Measurements from ENCODE around the gene PRM3. TPM values are rescaled to one million over a fixed set of nuclear protein-coding genes. Genes with fewer than 3 reads are reported as not detected.

The PRM3 gene
- total RNA-seq (2021): not detected in 2 replicates
- long read RNA-seq: 0 reads

GRCh38 chr16:11272921-11273720 lies at the start of gene PRM3:
Gene PRM3 (minus strand): TSS chr16:11273629. CDS start chr16:11273595, 34 bp downstream.
- H3K36me3 Mint-ChIP-seq (ENCODE audit: insufficient read depth in 1 of 3, low read depth in 3 of 3): no peaks in the 10 kb centered on the region
- Histone ChIP-seq H2AFZ (ENCODE audit: low read length) (no peak within 1 kb of the TSS), H2BK12ac (ENCODE audit: insufficient read length, low read depth, low read length) (no peak within 1 kb of the TSS), H4K8ac (replicated peaks; ENCODE audit: insufficient read length, low read depth, low read length) (no peak within 1 kb of the TSS), H3K23ac (ENCODE audit: insufficient read length, low read depth, low read length) (no peak within 1 kb of the TSS), H3K4me1 (ENCODE audit: insufficient read depth, low read length) (no peaks in the 10 kb centered on the region), H4K20me1 (ENCODE audit: control insufficient read depth, insufficient read depth, insufficient read length) (no peaks in the 10 kb centered on the region), H2AK5ac (ENCODE audit: insufficient read length, low read length) (no peak within 1 kb of the TSS), H3K27ac (ENCODE audit: insufficient read length, low read depth, low read length) (no peak within 1 kb of the TSS), H2BK120ac (ENCODE audit: low read depth, low read length, poor library complexity, severe bottlenecking) (no peak within 1 kb of the TSS), H3K23me2 (ENCODE audit: insufficient read length, low read depth, low read length, poor library complexity, severe bottlenecking) (no peaks in the 10 kb centered on the region), H3K79me1 (ENCODE audit: insufficient read depth, low read depth, low read length, poor library complexity, severe bottlenecking) (no peaks in the 10 kb centered on the region), H3K4me2 (ENCODE audit: insufficient read depth, insufficient read length, low read length) (no peak within 1 kb of the TSS), H3K4ac (ENCODE audit: low read depth, low read length) (no peak within 1 kb of the TSS), H3K9me3 (ENCODE audit: control insufficient read depth, low read depth, low read length) (no peaks in the 10 kb centered on the region), H3K27me3 (ENCODE audit: insufficient read depth, low read length) (no peaks in the 10 kb centered on the region), H2BK5ac (ENCODE audit: insufficient read length, low read length) (no peak within 1 kb of the TSS), H3K79me2 (ENCODE audit: insufficient read depth, low read length) (no peaks in the 10 kb centered on the region), H3K14ac (ENCODE audit: insufficient read depth, low read length) (no peak within 1 kb of the TSS), H3K56ac (ENCODE audit: insufficient read length, low read depth, low read length) (no peak within 1 kb of the TSS), H3K9ac (ENCODE audit: extremely low read depth, insufficient read length, low read length) (no peak within 1 kb of the TSS), H4K91ac (ENCODE audit: insufficient read length, low read depth, low read length) (no peak within 1 kb of the TSS), H2BK15ac (ENCODE audit: low read depth, low read length) (no peak within 1 kb of the TSS; the same call in 1 of the 2 replicates), H4K5ac (ENCODE audit: insufficient read length, low read depth, low read length) (no peak within 1 kb of the TSS), H3T11ph (ENCODE audit: low read length) (no peak within 1 kb of the TSS), H2BK20ac (ENCODE audit: low read depth, low read length, poor library complexity, severe bottlenecking) (no peak within 1 kb of the TSS), H3K18ac (ENCODE audit: insufficient read length, low read depth, low read length) (peak within 1 kb of the TSS; percentile 5)
- DNase-seq: no peak
- no peak for TF ChIP-seq CTCF (conservative IDR thresholded peaks at IDR 0.05)
- no CpG with 5 or more reads among the region's 30 CpGs for WGBS (ENCODE audit: extremely low coverage, insufficient read length, low lambda C conversion rate)
- H3K4me3 Mint-ChIP-seq: no peak within 1 kb of the TSS
- peak within 1 kb of the TSS in 1 of 3 experiments; percentile 11; a peak in 2 of 7 replicates for H3K27ac Mint-ChIP-seq
- H3K27me3 Mint-ChIP-seq (ENCODE audit: low read depth): peaks cover 2% of the 10 kb centered on the region
- H3K4me1 Mint-ChIP-seq: peaks cover 6 to 10% of the 10 kb centered on the region in 2 experiments
- peaks cover 0 to 7% of the 10 kb centered on the region in 2 experiments; a peak in 3 of 5 replicates for H3K9me3 Mint-ChIP-seq

Measured in H9 (cell line).